B cell (primary cell): ENCODE results near the gene ZMYND10. TPM values are rescaled to one million over a fixed set of nuclear protein-coding genes. Genes with fewer than 3 reads are reported as not detected.

Experiments used
- ATAC-seq: fragments of 200-7000 bp; cut with Tn5 transposase; one replicate; pipeline ENCODE4 v1.10.0; 2021; ENCODE audit warnings: low read depth, mild to moderate bottlenecking, moderate number of reproducible peaks, moderate library complexity
- CTCF ChIA-PET: fragments of 350-600 bp; sonication (Branson Sonifier 250); formaldehyde crosslinking; loops from one replicate; lab custom pipeline; 2021; ENCODE audit warnings: antibody characterized with exemption, inconsistent platforms; lab: Charles Lee
- POLR2A ChIA-PET: fragments of 350-600 bp; sonication (Branson Sonifier 250); formaldehyde crosslinking; loops from one replicate; lab custom pipeline; 2021; ENCODE audit warnings: antibody characterized with exemption; lab: Charles Lee
- DNase-seq: peaks from one replicate; pipeline ENCODE4 v3.0.0; 2013
- H2AFZ ChIP-seq: 2 replicates; pipeline ENCODE4 v1.6.1; 2012; ENCODE audit warnings: mild to moderate bottlenecking, low read depth, low read length; ENCODE audit not compliant: insufficient read depth, poor library complexity, severe bottlenecking
- H3K27ac ChIP-seq, 2 donors: 1 replicate in 1 of 2; 2 replicates in 1 of 2; pipeline ENCODE4 v1.5.1; 2012 to 2013; ENCODE audit warnings: low read length in 2 of 2, mild to moderate bottlenecking in 2 of 2, moderate library complexity in 1 of 2
- H3K27me3 ChIP-seq, 4 experiments: fragments of 200-600 bp in 1 of 4; sonication (generic) in 1 of 4; replicated peaks in 1 of 4; 1 replicate in 2 of 4; 2 replicates in 2 of 4; pipeline versions ENCODE4 v1.6.1 to v1.7.0; 2013 to 2016; ENCODE audit warnings: low read length in 3 of 4, mild to moderate bottlenecking in 2 of 4, mixed read lengths in 1 of 4, moderate library complexity in 1 of 4; ENCODE audit not compliant: insufficient read depth in 4 of 4, control insufficient read depth in 3 of 4; ENCODE audit errors: control extremely low read depth in 1 of 4
- H3K36me3 ChIP-seq, 2 experiments: replicated peaks in 1 of 2; 1 replicate in 1 of 2; 2 replicates in 1 of 2; pipeline versions ENCODE4 v1.6.1 to v1.7.1; 2013; ENCODE audit warnings: low read length in 1 of 2; ENCODE audit not compliant: insufficient read depth in 2 of 2, control insufficient read depth in 1 of 2; ENCODE audit errors: control extremely low read depth in 1 of 2, extremely low read depth in 1 of 2
- H3K4me1 ChIP-seq, 2 donors: fragments of 200-600 bp in 1 of 2; sonication (generic) in 1 of 2; 1 replicate in 1 of 2; 2 replicates in 1 of 2; pipeline versions ENCODE4 v1.5.1 to v1.6.1; 2013 to 2017; ENCODE audit warnings: low read length in 2 of 2; ENCODE audit not compliant: control insufficient read depth in 2 of 2, insufficient read depth in 2 of 2
- H3K4me2 ChIP-seq: replicated peaks from 2 replicates; pipeline ENCODE3; 2012; ENCODE audit warnings: mild to moderate bottlenecking, low read depth, low read length; ENCODE audit not compliant: poor library complexity, severe bottlenecking
- H3K4me3 ChIP-seq, 5 experiments: fragments of 200-600 bp in 1 of 5; sonication (generic) in 1 of 5; 1 replicate in 3 of 5; 2 replicates in 2 of 5; pipeline versions ENCODE4 v1.5.1 to v1.7.0; 2011 to 2016; ENCODE audit warnings: low read length in 4 of 5, mild to moderate bottlenecking in 4 of 5, low read depth in 2 of 5, control low read depth in 1 of 5, moderate library complexity in 1 of 5; ENCODE audit not compliant: insufficient read depth in 1 of 5; ENCODE audit errors: control extremely low read depth in 1 of 5, extremely low read depth in 1 of 5
- H3K79me2 ChIP-seq: fragments of 200-600 bp; sonication (generic); one replicate; pipeline ENCODE4 v1.6.0; 2016; ENCODE audit warnings: low read length; ENCODE audit not compliant: control insufficient read depth, insufficient read depth
- H3K9ac ChIP-seq: fragments of 200-600 bp; sonication (generic); 2 replicates; pipeline ENCODE4 v1.6.1; 2017; ENCODE audit warnings: mild to moderate bottlenecking, low read length, moderate library complexity
- H3K9me3 ChIP-seq, 3 donors: one replicate each; pipeline versions ENCODE4 v1.6.1 to v1.7.1; 2013; ENCODE audit warnings: low read length in 2 of 3; ENCODE audit not compliant: control insufficient read depth in 2 of 3, insufficient read depth in 1 of 3; ENCODE audit errors: control extremely low read depth in 1 of 3
- H4K20me1 ChIP-seq: 2 replicates; pipeline ENCODE4 v1.6.0; 2012; ENCODE audit warnings: mild to moderate bottlenecking, low read length; ENCODE audit not compliant: insufficient read depth, control insufficient read depth, poor library complexity, severe bottlenecking
- H3K27ac Mint-ChIP-seq: one replicate; pipeline ENCODE4 v1.8.0; 2021; ENCODE audit warnings: mixed read lengths
- H3K27me3 Mint-ChIP-seq: one replicate; pipeline ENCODE4 v1.8.0; 2021; ENCODE audit warnings: mixed read lengths
- H3K4me1 Mint-ChIP-seq: one replicate; pipeline ENCODE4 v1.8.0; 2021; ENCODE audit warnings: mixed read lengths
- H3K4me3 Mint-ChIP-seq: one replicate; pipeline ENCODE4 v1.8.0; 2021; ENCODE audit warnings: mixed read lengths
- H3K9me3 Mint-ChIP-seq: one replicate; pipeline ENCODE4 v1.8.0; 2022; ENCODE audit warnings: mixed read lengths; ENCODE audit not compliant: insufficient read depth
- CTCF ChIP-seq: fragments of 200-600 bp; IDR thresholded peaks from one replicate; pipeline ENCODE4 v1.8.0; 2022; ENCODE audit warnings: antibody characterized with exemption, mild to moderate bottlenecking
- EZH2 ChIP-seq: IDR thresholded peaks from 2 replicates; pipeline ENCODE4 v1.6.1; 2012; ENCODE audit warnings: borderline replicate concordance, low read depth, mild to moderate bottlenecking, moderate library complexity, low read length; ENCODE audit not compliant: insufficient read depth, poor library complexity, severe bottlenecking
- WGBS: methylation state at CpG from one replicate; pipeline ENCODE4 v1.1.5; 2013; ENCODE audit warnings: missing lambda C conversion rate; ENCODE audit not compliant: insufficient coverage; 5-methylcytosine and 5-hydroxymethylcytosine counted together
- intact Hi-C: fragments of 100-400 bp; cut with micrococcal nuclease; formaldehyde crosslinking; loops from one replicate; pipeline ENCODE4 v1.10.0; 2022
- polyA plus RNA-seq: library from polyadenylated mRNA; depleted of rRNA; stranded (reverse); fragments of >200 nt; gene quantifications from 2 replicates; pipeline ENCODE4 v1.2.3, GENCODE V29; 2012
- total RNA-seq, 2 donors: library from RNA; stranded (reverse); fragments of 120-200 nt in 1 of 2; gene quantifications; 1 replicate in 1 of 2; 2 replicates in 1 of 2; pipeline versions ENCODE4 v1.2.3 to v1.2.4, GENCODE V29; 2013 to 2022

ZMYND10 gene
- total and polyA plus RNA-seq, 2 donors (not counting 1 experiment from before 2014, with no cell fraction given), result 1.8 to 2.4 TPM

- Histone ChIP-seq H3K9ac (no peak overlapping the region), H4K20me1 (no peaks in the 10 kb centered on the region), H3K36me3 (no peaks in the 10 kb centered on the region), H3K27me3 (peaks cover 0 to 3% (median 0%) of the 10 kb centered on the region in 4 experiments), H3K4me2 (no peak overlapping the region), H3K27ac (no peak overlapping the region), H3K4me3 (no peak overlapping the region), H3K9me3 (no peaks in the 10 kb centered on the region), H3K4me1 (peaks cover 13 to 19% of the 10 kb centered on the region in 2 donors), H3K79me2 (no peaks in the 10 kb centered on the region), H2AFZ (no peak overlapping the region)
- DNase-seq (no peak), ATAC-seq (no peak)
- no peak for TF ChIP-seq CTCF
- TF ChIP-seq EZH2, result no peak
- peaks cover 12% of the 10 kb centered on the region for H3K27me3 Mint-ChIP-seq
- ChIA-PET CTCF (interaction anchor here (1.3 kb wide), 1 partner anchor 173 kb away, joined by 4 read pairs; no protein-coding TSS in a partner anchor), POLR2A (no interaction called here)
- intact Hi-C loops, result no loop called here
- no peaks in the 10 kb centered on the region for H3K9me3 Mint-ChIP-seq
- WGBS, result 82% methylated on average over 9 of the region's 9 CpGs
- peak overlapping the region; percentile 12 for H3K27ac Mint-ChIP-seq
- H3K4me1 Mint-ChIP-seq, result peaks cover 18% of the 10 kb centered on the region
- H3K4me3 Mint-ChIP-seq, result no peak overlapping the region
Observed at GRCh38 chr3:50369012-50369670, 23.6 kb upstream of the ZMYND10 start.

GRCh38 chr3:50365842-50366220 is 20.3 kb upstream of the ZMYND10 start:
- Histone ChIP-seq H3K79me2 (no peaks in the 10 kb centered on the region), H3K9ac (peak overlapping the region; percentile 81), H3K36me3 (no peaks in the 10 kb centered on the region), H2AFZ (peak overlapping the region; percentile 91), H3K27ac (peak overlapping the region; percentile 78 to 86), H3K27me3 (peaks cover 0 to 3% (median 0%) of the 10 kb centered on the region in 4 experiments), H3K9me3 (no peaks in the 10 kb centered on the region), H3K4me3 (peak overlapping the region in 4 of 5 experiments; percentile 78 to 84 (median 82)), H3K4me2 (peak overlapping the region; percentile 96), H4K20me1 (no peaks in the 10 kb centered on the region), H3K4me1 (peaks cover 13 to 22% of the 10 kb centered on the region in 2 donors)
- ATAC-seq (no peak), DNase-seq (no peak)
- Mint-ChIP-seq H3K9me3 (no peaks in the 10 kb centered on the region), H3K27me3 (peaks cover 5% of the 10 kb centered on the region), H3K27ac (peak overlapping the region; percentile 94), H3K4me3 (peak overlapping the region; percentile 91), H3K4me1 (peaks cover 21% of the 10 kb centered on the region)
- CTCF ChIA-PET, result interaction anchor here (0.7 to 3.3 kb wide), 5 partner anchors 13 to 177 kb away, joined by 3 to 27 read pairs (median 5); partner anchors contain the start of genes CYB561D2 and NPRL2
- POLR2A ChIA-PET, result interaction anchor here (0.5 to 2.8 kb wide), 7 partner anchors 15 to 1345 kb away, joined by 3 to 13 read pairs (median 6); partner anchors contain the start of genes CYB561D2, HEMK1 and NPRL2
- no peak for TF ChIP-seq CTCF
- TF ChIP-seq EZH2, result no peak
- 80% methylated on average over 2 of the region's 5 CpGs for WGBS
- intact Hi-C loops, result loop anchor here (1.0 to 2.0 kb wide), 4 partner anchors 15 to 251 kb away; partner anchors contain the start of genes CYB561D2, HEMK1, MAPKAPK3 and NPRL2
